Measurements from ENCODE around the gene MMEL1. TPM values are rescaled to one million over a fixed set of nuclear protein-coding genes. Genes with fewer than 3 reads are reported as not detected.
A peak's percentile ranks its signal among the peaks of the same experiment; 100 is the strongest.

The MMEL1 gene
- total RNA-seq, 1 experiment from 2014 or later = not detected

DNA sequence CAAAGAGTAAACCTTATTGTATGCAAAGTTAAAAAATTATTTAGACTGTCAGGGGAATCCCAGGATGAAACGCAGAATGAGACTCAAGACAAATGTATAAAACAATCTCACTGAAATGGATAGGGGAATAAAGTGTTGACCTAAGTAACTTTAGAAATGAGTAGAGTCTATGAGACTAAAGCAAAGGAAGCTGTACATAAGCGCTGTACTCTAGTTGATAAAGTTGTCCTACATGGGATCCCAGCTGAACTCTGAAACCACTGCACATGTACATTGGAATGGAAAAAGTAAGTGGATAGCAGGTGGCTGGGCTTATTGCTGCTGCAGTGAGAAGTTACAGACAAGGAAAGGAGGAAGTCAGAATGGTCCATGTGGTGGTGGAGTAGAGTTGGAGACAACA is 18.7 kb downstream of the MMEL1 start:
- Mint-ChIP-seq H3K27ac (no peak overlapping the region), H3K4me1 (peaks cover 5% of the 10 kb centered on the region), H3K9me3 (peaks cover 58% of the 10 kb centered on the region), H3K4me3 (no peak overlapping the region), H3K36me3 (peaks cover 25% of the 10 kb centered on the region), H3K27me3 (ENCODE audit: low read depth) (peaks cover 22% of the 10 kb centered on the region)
- ChIA-PET CTCF (no interaction called here), POLR2A (no interaction called here)
- ATAC-seq (no peak), DNase-seq (ENCODE audit: low spot score) (no peak)
- TF ChIP-seq RORB (CRISPR knock-in tag; IDR thresholded peaks at IDR 0.05) (no peak), ZNF671 (CRISPR knock-in tag; IDR thresholded peaks at IDR 0.05) (no peak), NFATC4 (CRISPR knock-in tag; IDR thresholded peaks at IDR 0.05) (no peak), KAT7 (CRISPR knock-in tag; IDR thresholded peaks at IDR 0.05; ENCODE audit: borderline replicate concordance) (no peak), SMAD3 (CRISPR knock-in tag; IDR thresholded peaks at IDR 0.05; ENCODE audit: borderline replicate concordance) (no peak), NFE2L1 (CRISPR knock-in tag; IDR thresholded peaks at IDR 0.05) (no peak), GABPB1 (CRISPR knock-in tag; IDR thresholded peaks at IDR 0.05) (no peak), PRRX2 (CRISPR knock-in tag; IDR thresholded peaks at IDR 0.05) (no peak), TEAD4 (CRISPR knock-in tag; IDR thresholded peaks at IDR 0.05) (no peak), ZNF423 (CRISPR knock-in tag; IDR thresholded peaks at IDR 0.05) (no peak)
- TF ChIP-seq, protein P1, sequence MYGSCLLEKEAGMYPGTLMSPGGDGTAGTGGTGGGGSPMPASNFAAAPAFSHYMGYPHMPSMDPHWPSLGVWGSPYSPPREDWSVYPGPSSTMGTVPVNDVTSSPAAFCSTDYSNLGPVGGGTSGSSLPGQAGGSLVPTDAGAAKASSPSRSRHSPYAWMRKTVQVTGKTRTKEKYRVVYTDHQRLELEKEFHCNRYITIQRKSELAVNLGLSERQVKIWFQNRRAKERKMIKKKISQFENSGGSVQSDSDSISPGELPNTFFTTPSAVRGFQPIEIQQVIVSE (CRISPR knock-in tag; IDR thresholded peaks at IDR 0.05; ENCODE audit: borderline replicate concordance) = no peak
- TF ChIP-seq, protein P2, sequence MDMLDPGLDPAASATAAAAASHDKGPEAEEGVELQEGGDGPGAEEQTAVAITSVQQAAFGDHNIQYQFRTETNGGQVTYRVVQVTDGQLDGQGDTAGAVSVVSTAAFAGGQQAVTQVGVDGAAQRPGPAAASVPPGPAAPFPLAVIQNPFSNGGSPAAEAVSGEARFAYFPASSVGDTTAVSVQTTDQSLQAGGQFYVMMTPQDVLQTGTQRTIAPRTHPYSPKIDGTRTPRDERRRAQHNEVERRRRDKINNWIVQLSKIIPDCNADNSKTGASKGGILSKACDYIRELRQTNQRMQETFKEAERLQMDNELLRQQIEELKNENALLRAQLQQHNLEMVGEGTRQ (CRISPR knock-in tag; IDR thresholded peaks at IDR 0.05) = no peak
- TF ChIP-seq, protein P3, sequence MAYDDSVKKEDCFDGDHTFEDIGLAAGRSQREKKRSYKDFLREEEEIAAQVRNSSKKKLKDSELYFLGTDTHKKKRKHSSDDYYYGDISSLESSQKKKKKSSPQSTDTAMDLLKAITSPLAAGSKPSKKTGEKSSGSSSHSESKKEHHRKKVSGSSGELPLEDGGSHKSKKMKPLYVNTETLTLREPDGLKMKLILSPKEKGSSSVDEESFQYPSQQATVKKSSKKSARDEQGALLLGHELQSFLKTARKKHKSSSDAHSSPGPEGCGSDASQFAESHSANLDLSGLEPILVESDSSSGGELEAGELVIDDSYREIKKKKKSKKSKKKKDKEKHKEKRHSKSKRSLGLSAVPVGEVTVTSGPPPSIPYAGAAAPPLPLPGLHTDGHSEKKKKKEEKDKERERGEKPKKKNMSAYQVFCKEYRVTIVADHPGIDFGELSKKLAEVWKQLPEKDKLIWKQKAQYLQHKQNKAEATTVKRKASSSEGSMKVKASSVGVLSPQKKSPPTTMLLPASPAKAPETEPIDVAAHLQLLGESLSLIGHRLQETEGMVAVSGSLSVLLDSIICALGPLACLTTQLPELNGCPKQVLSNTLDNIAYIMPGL (CRISPR knock-in tag; IDR thresholded peaks at IDR 0.05) = no peak
- TF ChIP-seq, protein P4, sequence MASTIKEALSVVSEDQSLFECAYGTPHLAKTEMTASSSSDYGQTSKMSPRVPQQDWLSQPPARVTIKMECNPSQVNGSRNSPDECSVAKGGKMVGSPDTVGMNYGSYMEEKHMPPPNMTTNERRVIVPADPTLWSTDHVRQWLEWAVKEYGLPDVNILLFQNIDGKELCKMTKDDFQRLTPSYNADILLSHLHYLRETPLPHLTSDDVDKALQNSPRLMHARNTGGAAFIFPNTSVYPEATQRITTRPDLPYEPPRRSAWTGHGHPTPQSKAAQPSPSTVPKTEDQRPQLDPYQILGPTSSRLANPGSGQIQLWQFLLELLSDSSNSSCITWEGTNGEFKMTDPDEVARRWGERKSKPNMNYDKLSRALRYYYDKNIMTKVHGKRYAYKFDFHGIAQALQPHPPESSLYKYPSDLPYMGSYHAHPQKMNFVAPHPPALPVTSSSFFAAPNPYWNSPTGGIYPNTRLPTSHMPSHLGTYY (CRISPR knock-in tag; IDR thresholded peaks at IDR 0.05) = no peak

DNA sequence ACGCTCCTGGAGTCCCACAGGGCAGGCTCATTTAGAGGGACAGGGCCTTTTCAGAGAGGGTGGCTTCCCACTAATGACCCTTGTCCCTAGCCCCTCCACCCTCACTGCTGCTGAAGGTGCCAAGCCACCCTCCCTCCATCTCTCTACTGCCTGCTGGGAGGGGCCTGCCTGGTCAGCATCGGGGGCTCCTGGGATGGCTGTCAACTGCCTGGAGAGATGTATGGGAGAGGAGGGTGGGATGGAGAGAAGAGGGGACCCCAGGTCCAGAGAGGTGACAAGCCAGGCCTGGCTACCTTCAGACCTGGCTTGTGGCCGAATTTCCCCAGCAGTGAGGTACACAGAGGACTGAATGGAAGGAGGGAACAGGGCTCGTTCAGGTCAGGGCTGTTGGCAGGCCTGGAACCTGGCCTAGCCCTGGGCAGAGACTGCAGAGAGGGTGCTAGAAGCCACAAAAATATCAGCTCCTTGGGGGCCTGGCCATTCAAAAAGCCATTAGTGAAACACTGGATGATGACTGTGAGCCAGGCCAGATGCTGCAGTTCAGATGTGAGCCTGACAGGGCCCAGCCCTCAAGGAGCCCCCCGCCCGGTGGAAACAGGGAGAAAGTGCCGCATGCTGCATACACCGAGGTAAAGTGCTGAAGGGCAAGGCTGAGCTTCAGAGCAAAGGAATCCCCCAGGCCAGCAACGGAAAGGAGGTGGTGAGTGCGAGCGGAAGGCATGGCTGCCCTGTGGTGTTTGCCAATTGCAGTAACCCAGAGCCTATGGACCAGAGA is 20.0 kb downstream of the MMEL1 start:
- ATAC-seq = no peak
- TF ChIP-seq, protein P5, sequence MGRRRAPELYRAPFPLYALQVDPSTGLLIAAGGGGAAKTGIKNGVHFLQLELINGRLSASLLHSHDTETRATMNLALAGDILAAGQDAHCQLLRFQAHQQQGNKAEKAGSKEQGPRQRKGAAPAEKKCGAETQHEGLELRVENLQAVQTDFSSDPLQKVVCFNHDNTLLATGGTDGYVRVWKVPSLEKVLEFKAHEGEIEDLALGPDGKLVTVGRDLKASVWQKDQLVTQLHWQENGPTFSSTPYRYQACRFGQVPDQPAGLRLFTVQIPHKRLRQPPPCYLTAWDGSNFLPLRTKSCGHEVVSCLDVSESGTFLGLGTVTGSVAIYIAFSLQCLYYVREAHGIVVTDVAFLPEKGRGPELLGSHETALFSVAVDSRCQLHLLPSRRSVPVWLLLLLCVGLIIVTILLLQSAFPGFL (CRISPR knock-in tag; IDR thresholded peaks at IDR 0.05; ENCODE audit: borderline replicate concordance) = no peak
- TF ChIP-seq, protein P6, sequence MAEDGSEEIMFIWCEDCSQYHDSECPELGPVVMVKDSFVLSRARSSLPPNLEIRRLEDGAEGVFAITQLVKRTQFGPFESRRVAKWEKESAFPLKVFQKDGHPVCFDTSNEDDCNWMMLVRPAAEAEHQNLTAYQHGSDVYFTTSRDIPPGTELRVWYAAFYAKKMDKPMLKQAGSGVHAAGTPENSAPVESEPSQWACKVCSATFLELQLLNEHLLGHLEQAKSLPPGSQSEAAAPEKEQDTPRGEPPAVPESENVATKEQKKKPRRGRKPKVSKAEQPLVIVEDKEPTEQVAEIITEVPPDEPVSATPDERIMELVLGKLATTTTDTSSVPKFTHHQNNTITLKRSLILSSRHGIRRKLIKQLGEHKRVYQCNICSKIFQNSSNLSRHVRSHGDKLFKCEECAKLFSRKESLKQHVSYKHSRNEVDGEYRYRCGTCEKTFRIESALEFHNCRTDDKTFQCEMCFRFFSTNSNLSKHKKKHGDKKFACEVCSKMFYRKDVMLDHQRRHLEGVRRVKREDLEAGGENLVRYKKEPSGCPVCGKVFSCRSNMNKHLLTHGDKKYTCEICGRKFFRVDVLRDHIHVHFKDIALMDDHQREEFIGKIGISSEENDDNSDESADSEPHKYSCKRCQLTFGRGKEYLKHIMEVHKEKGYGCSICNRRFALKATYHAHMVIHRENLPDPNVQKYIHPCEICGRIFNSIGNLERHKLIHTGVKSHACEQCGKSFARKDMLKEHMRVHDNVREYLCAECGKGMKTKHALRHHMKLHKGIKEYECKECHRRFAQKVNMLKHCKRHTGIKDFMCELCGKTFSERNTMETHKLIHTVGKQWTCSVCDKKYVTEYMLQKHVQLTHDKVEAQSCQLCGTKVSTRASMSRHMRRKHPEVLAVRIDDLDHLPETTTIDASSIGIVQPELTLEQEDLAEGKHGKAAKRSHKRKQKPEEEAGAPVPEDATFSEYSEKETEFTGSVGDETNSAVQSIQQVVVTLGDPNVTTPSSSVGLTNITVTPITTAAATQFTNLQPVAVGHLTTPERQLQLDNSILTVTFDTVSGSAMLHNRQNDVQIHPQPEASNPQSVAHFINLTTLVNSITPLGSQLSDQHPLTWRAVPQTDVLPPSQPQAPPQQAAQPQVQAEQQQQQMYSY (CRISPR knock-in tag; IDR thresholded peaks at IDR 0.05) = no peak
- TF ChIP-seq, protein P7, sequence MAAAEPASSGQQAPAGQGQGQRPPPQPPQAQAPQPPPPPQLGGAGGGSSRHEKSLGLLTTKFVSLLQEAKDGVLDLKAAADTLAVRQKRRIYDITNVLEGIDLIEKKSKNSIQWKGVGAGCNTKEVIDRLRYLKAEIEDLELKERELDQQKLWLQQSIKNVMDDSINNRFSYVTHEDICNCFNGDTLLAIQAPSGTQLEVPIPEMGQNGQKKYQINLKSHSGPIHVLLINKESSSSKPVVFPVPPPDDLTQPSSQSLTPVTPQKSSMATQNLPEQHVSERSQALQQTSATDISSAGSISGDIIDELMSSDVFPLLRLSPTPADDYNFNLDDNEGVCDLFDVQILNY (CRISPR knock-in tag; IDR thresholded peaks at IDR 0.05) = no peak
- TF ChIP-seq, protein P8, sequence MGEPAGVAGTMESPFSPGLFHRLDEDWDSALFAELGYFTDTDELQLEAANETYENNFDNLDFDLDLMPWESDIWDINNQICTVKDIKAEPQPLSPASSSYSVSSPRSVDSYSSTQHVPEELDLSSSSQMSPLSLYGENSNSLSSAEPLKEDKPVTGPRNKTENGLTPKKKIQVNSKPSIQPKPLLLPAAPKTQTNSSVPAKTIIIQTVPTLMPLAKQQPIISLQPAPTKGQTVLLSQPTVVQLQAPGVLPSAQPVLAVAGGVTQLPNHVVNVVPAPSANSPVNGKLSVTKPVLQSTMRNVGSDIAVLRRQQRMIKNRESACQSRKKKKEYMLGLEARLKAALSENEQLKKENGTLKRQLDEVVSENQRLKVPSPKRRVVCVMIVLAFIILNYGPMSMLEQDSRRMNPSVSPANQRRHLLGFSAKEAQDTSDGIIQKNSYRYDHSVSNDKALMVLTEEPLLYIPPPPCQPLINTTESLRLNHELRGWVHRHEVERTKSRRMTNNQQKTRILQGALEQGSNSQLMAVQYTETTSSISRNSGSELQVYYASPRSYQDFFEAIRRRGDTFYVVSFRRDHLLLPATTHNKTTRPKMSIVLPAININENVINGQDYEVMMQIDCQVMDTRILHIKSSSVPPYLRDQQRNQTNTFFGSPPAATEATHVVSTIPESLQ (CRISPR knock-in tag; IDR thresholded peaks at IDR 0.05) = no peak
- TF ChIP-seq ZNF232 (CRISPR knock-in tag; IDR thresholded peaks at IDR 0.05) (no peak), RELA (CRISPR knock-in tag; IDR thresholded peaks at IDR 0.05; ENCODE audit: borderline replicate concordance) (no peak), IRF2 (CRISPR knock-in tag; IDR thresholded peaks at IDR 0.05; ENCODE audit: borderline replicate concordance, low read depth) (no peak)
- TF ChIP-seq, protein P2 (CRISPR knock-in tag; IDR thresholded peaks at IDR 0.05) = no peak

More for the DNA sequence above, 20.0 kb downstream of the MMEL1 start:
- H3K9me3 Mint-ChIP-seq = peaks cover 51% of the 10 kb centered on the region
- H3K36me3 Mint-ChIP-seq = peaks cover 27% of the 10 kb centered on the region
- H3K4me1 Mint-ChIP-seq = peaks cover under 1% of the 10 kb centered on the region; the same call in 1 of the 2 replicates
- H3K4me3 Mint-ChIP-seq = no peak overlapping the region
- ChIA-PET CTCF (no interaction called here), POLR2A (no interaction called here)
- peak; percentile 9 for DNase-seq (ENCODE audit: low spot score)
- H3K27me3 Mint-ChIP-seq (ENCODE audit: low read depth) = peaks cover 14% of the 10 kb centered on the region
- no peak overlapping the region for H3K27ac Mint-ChIP-seq
